ENCODE results near the gene CACNA1B.
"Not testable (repeated sequence)": the region's sequence is repeated elsewhere in the genome, so short reads cannot be mapped to it uniquely, and the experiment has no call there.

Gene CACNA1B

GRCh38 chr9:138103849-138104206, 226.2 kb downstream of the CACNA1B start:
- no peak for DNase-seq
- Histone ChIP-seq H3K4me3 (ENCODE audit: low read length) (no peak overlapping the region), H2BK5ac (ENCODE audit: low read length) (no peak overlapping the region), H3K4me1 (ENCODE audit: control insufficient read depth, low read depth, low read length) (no peaks in the 10 kb centered on the region), H3K79me2 (ENCODE audit: control insufficient read depth, insufficient read depth, low read length) (no peaks in the 10 kb centered on the region), H3K4me2 (ENCODE audit: low read length) (no peak overlapping the region), H3K23ac (ENCODE audit: low read length) (no peak overlapping the region), H3K36me3 (ENCODE audit: control insufficient read depth, insufficient read depth, low read length) (no peaks in the 10 kb centered on the region), H2AK5ac (ENCODE audit: low read length) (no peak overlapping the region), H3K18ac (ENCODE audit: low read length) (no peak overlapping the region), H3K56ac (ENCODE audit: low read length) (no peak overlapping the region), H4K5ac (ENCODE audit: low read length) (no peak overlapping the region), H3K9ac (ENCODE audit: low read length) (no peak overlapping the region), H3K27ac (ENCODE audit: low read depth, low read length) (no peak overlapping the region), H3K4ac (ENCODE audit: low read depth, low read length) (no peak overlapping the region), H2BK120ac (ENCODE audit: low read depth, low read length) (no peak overlapping the region), H3K79me1 (ENCODE audit: low read length) (no peaks in the 10 kb centered on the region), H3K27me3 (ENCODE audit: insufficient read depth, low read length, poor library complexity) (no peaks in the 10 kb centered on the region), H4K8ac (ENCODE audit: low read depth, low read length) (no peak overlapping the region), H2BK15ac (replicated peaks; ENCODE audit: low read depth) (no peak overlapping the region)
- WGBS (ENCODE audit: extremely low coverage, insufficient coverage, low lambda C conversion rate), result no CpG with 5 or more reads among the region's 3 CpGs

- no peak overlapping the region for H3K18ac ChIP-seq (ENCODE audit: low read length)
- H3K4ac ChIP-seq (ENCODE audit: low read depth, low read length), result no peak overlapping the region
- no peak overlapping the region for H3K4me3 ChIP-seq (ENCODE audit: low read length)
- no peak overlapping the region for H3K9ac ChIP-seq (ENCODE audit: low read length)
- H3K79me1 ChIP-seq (ENCODE audit: low read length), result no peaks in the 10 kb centered on the region
- H3K56ac ChIP-seq (ENCODE audit: low read length), result no peak overlapping the region
- no CpG with 5 or more reads among the region's 14 CpGs for WGBS (ENCODE audit: extremely low coverage, insufficient coverage, low lambda C conversion rate)
- no peak overlapping the region for H2AK5ac ChIP-seq (ENCODE audit: low read length)
- no peaks in the 10 kb centered on the region for H3K27me3 ChIP-seq (ENCODE audit: insufficient read depth, low read length, poor library complexity)
- no peaks in the 10 kb centered on the region for H3K4me1 ChIP-seq (ENCODE audit: control insufficient read depth, low read depth, low read length)
- no peaks in the 10 kb centered on the region for H3K79me2 ChIP-seq (ENCODE audit: control insufficient read depth, insufficient read depth, low read length)
- no peak overlapping the region for H3K27ac ChIP-seq (ENCODE audit: low read depth, low read length)
- H3K23ac ChIP-seq (ENCODE audit: low read length), result no peak overlapping the region
- no peaks in the 10 kb centered on the region for H3K36me3 ChIP-seq (ENCODE audit: control insufficient read depth, insufficient read depth, low read length)
- H3K4me2 ChIP-seq (ENCODE audit: low read length), result no peak overlapping the region
- no peak overlapping the region for H4K5ac ChIP-seq (ENCODE audit: low read length)
- no peak overlapping the region for H2BK15ac ChIP-seq (replicated peaks; ENCODE audit: low read depth)
- DNase-seq, result no peak
- H2BK5ac ChIP-seq (ENCODE audit: low read length), result no peak overlapping the region
- H4K8ac ChIP-seq (ENCODE audit: low read depth, low read length), result no peak overlapping the region
- H2BK120ac ChIP-seq (ENCODE audit: low read depth, low read length), result no peak overlapping the region
Measured at GRCh38 chr9:138104251-138105122, 226.9 kb downstream of the CACNA1B start.

GRCh38 chr9:138105123-138105415, 227.5 kb downstream of the CACNA1B start:
- no peak overlapping the region for H4K5ac ChIP-seq (ENCODE audit: low read length)
- H3K23ac ChIP-seq (ENCODE audit: low read length), result no peak overlapping the region
- no peak overlapping the region for H2BK15ac ChIP-seq (replicated peaks; ENCODE audit: low read depth)
- WGBS (ENCODE audit: extremely low coverage, insufficient coverage, low lambda C conversion rate), result no CpG with 5 or more reads among the region's 2 CpGs
- no peak for DNase-seq
- H2AK5ac ChIP-seq (ENCODE audit: low read length), result no peak overlapping the region
- H3K9ac ChIP-seq (ENCODE audit: low read length), result no peak overlapping the region
- H2BK5ac ChIP-seq (ENCODE audit: low read length), result no peak overlapping the region
- no peaks in the 10 kb centered on the region for H3K4me1 ChIP-seq (ENCODE audit: control insufficient read depth, low read depth, low read length)
- no peak overlapping the region for H4K8ac ChIP-seq (ENCODE audit: low read depth, low read length)
- no peak overlapping the region for H2BK120ac ChIP-seq (ENCODE audit: low read depth, low read length)
- no peak overlapping the region for H3K27ac ChIP-seq (ENCODE audit: low read depth, low read length)
- no peaks in the 10 kb centered on the region for H3K79me1 ChIP-seq (ENCODE audit: low read length)
- H3K56ac ChIP-seq (ENCODE audit: low read length), result no peak overlapping the region
- H3K4me2 ChIP-seq (ENCODE audit: low read length), result no peak overlapping the region
- no peaks in the 10 kb centered on the region for H3K27me3 ChIP-seq (ENCODE audit: insufficient read depth, low read length, poor library complexity)
- no peaks in the 10 kb centered on the region for H3K79me2 ChIP-seq (ENCODE audit: control insufficient read depth, insufficient read depth, low read length)
- H3K4ac ChIP-seq (ENCODE audit: low read depth, low read length), result no peak overlapping the region
- H3K36me3 ChIP-seq (ENCODE audit: control insufficient read depth, insufficient read depth, low read length), result no peaks in the 10 kb centered on the region
- no peak overlapping the region for H3K18ac ChIP-seq (ENCODE audit: low read length)
- no peak overlapping the region for H3K4me3 ChIP-seq (ENCODE audit: low read length)

GRCh38 chr9:138105561-138106505, 228.3 kb downstream of the CACNA1B start:
- H4K5ac ChIP-seq (ENCODE audit: low read length), result no peak overlapping the region
- H3K23ac ChIP-seq (ENCODE audit: low read length), result no peak overlapping the region
- no peak overlapping the region for H2BK15ac ChIP-seq (replicated peaks; ENCODE audit: low read depth)
- no peak overlapping the region for H3K56ac ChIP-seq (ENCODE audit: low read length)
- no peak overlapping the region for H2BK5ac ChIP-seq (ENCODE audit: low read length)
- no peaks in the 10 kb centered on the region for H3K27me3 ChIP-seq (ENCODE audit: insufficient read depth, low read length, poor library complexity)
- no peak overlapping the region for H4K8ac ChIP-seq (ENCODE audit: low read depth, low read length)
- H3K79me1 ChIP-seq (ENCODE audit: low read length), result no peaks in the 10 kb centered on the region
- no peak overlapping the region for H3K9ac ChIP-seq (ENCODE audit: low read length)
- H3K36me3 ChIP-seq (ENCODE audit: control insufficient read depth, insufficient read depth, low read length), result no peaks in the 10 kb centered on the region
- H3K18ac ChIP-seq (ENCODE audit: low read length), result no peak overlapping the region
- no peak for DNase-seq
- H3K4me1 ChIP-seq (ENCODE audit: control insufficient read depth, low read depth, low read length), result no peaks in the 10 kb centered on the region
- no CpG with 5 or more reads among the region's 26 CpGs for WGBS (ENCODE audit: extremely low coverage, insufficient coverage, low lambda C conversion rate)
- no peak overlapping the region for H2BK120ac ChIP-seq (ENCODE audit: low read depth, low read length)
- H3K4ac ChIP-seq (ENCODE audit: low read depth, low read length), result no peak overlapping the region
- H3K79me2 ChIP-seq (ENCODE audit: control insufficient read depth, insufficient read depth, low read length), result no peaks in the 10 kb centered on the region
- no peak overlapping the region for H3K27ac ChIP-seq (ENCODE audit: low read depth, low read length)
- H3K4me3 ChIP-seq (ENCODE audit: low read length), result no peak overlapping the region
- no peak overlapping the region for H2AK5ac ChIP-seq (ENCODE audit: low read length)
- H3K4me2 ChIP-seq (ENCODE audit: low read length), result no peak overlapping the region

- not testable (repeated sequence) for H3K56ac ChIP-seq (ENCODE audit: low read length); H3K27ac ChIP-seq (ENCODE audit: low read depth, low read length); H2AK5ac ChIP-seq (ENCODE audit: low read length); H3K27me3 ChIP-seq (ENCODE audit: insufficient read depth, low read length, poor library complexity); H3K4me2 ChIP-seq (ENCODE audit: low read length); H2BK120ac ChIP-seq (ENCODE audit: low read depth, low read length); H3K36me3 ChIP-seq (ENCODE audit: control insufficient read depth, insufficient read depth, low read length); H3K79me1 ChIP-seq (ENCODE audit: low read length); H2BK5ac ChIP-seq (ENCODE audit: low read length); H2BK15ac ChIP-seq (replicated peaks; ENCODE audit: low read depth); H3K18ac ChIP-seq (ENCODE audit: low read length); H3K4me1 ChIP-seq (ENCODE audit: control insufficient read depth, low read depth, low read length); H3K4ac ChIP-seq (ENCODE audit: low read depth, low read length); H4K8ac ChIP-seq (ENCODE audit: low read depth, low read length); DNase-seq; H3K4me3 ChIP-seq (ENCODE audit: low read length); H3K9ac ChIP-seq (ENCODE audit: low read length); H3K79me2 ChIP-seq (ENCODE audit: control insufficient read depth, insufficient read depth, low read length); H4K5ac ChIP-seq (ENCODE audit: low read length); H3K23ac ChIP-seq (ENCODE audit: low read length)
- no CpG with 5 or more reads among the region's 3 CpGs for WGBS (ENCODE audit: extremely low coverage, insufficient coverage, low lambda C conversion rate)
Measured at GRCh38 chr9:138107039-138107438, 229.5 kb downstream of the CACNA1B start.
